ENCODE measurements around the gene CDK5RAP1.

CDK5RAP1 gene

DNA sequence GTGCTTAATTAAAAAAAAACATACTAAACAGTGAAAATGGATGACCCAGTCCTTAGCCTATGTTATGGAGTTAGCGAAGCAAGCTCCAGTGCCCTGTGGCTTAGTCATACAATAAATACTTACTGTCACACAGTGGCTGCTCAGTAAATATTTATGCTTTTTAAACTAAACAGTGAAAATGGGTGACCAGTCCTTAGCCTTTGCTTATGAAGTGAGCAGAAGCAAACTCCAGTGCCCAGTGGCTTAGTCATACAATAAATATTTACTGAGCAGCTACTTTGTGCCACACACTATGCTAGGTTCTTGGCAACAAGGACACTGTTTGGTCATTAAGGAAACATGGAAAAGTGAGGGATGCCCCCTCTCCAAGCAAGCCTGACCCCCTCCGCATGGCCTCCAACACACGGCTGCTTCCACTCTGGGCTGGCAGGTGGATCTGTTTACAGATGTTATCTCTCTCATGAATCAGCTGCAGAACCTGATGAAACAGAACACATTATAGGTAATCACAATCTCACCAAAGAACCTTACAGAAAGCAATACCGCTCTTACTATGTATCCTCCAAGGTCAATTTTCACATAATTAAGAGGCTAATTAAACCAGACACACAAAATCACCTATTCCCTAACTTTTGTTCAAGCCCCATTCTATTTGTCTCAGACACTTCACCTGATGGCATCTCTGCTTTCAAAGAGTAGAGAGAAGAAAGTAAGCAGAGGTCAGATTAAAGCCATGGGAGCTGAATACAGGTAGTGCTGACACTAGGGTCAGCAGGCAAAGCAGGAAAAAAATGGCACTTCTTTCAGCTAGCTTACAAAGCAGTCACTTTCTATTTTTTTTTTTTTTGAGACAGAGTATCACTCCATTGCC, 27.3 kb downstream of the CDK5RAP1 start:
- no peak for DNase-seq

DNA sequence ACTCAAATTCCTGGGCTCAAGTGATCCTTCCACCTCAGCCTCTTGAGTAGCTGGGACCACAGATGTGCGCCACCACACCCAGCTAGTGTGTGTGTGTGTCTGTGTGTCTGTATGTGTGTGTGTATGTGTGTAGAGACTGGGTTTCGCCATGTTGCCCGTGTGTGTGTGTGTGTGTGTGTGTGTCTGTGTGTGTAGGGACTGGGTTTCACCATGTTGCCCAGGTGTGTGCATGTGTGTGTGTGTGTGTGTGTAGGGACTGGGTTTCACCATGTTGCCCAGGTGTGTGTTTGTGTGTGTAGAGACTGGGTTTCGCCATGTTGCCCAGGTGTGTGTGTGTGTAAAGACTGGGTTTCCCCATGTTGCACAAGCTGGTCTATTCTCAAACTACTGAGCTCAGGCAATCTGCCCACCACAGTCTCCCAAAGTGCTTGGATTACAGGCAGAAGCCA, 28.3 kb downstream of the CDK5RAP1 start:
- no peak for DNase-seq

GRCh38 chr20:33370291-33370690, 31.0 kb downstream of the CDK5RAP1 start:
- no peak for DNase-seq

DNA sequence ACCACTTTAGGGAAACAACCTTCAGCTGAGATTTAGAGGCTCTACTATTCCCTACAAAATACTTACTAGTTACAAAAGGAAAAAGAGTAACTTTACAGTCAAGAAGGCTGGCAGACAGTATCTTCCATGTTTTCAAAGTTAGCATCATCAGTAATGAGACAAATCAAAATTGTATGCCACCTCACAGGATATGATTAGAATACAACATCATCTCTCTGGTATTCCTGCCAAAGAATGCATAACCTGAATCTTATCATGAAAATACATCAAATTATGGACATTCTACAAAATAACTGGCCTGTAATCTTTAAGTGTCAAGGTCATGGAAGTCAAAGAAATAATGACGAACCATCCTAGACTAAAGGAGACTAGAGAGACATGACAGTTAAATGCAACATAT, 38.4 kb downstream of the CDK5RAP1 start:
- DNase-seq: no peak

DNA sequence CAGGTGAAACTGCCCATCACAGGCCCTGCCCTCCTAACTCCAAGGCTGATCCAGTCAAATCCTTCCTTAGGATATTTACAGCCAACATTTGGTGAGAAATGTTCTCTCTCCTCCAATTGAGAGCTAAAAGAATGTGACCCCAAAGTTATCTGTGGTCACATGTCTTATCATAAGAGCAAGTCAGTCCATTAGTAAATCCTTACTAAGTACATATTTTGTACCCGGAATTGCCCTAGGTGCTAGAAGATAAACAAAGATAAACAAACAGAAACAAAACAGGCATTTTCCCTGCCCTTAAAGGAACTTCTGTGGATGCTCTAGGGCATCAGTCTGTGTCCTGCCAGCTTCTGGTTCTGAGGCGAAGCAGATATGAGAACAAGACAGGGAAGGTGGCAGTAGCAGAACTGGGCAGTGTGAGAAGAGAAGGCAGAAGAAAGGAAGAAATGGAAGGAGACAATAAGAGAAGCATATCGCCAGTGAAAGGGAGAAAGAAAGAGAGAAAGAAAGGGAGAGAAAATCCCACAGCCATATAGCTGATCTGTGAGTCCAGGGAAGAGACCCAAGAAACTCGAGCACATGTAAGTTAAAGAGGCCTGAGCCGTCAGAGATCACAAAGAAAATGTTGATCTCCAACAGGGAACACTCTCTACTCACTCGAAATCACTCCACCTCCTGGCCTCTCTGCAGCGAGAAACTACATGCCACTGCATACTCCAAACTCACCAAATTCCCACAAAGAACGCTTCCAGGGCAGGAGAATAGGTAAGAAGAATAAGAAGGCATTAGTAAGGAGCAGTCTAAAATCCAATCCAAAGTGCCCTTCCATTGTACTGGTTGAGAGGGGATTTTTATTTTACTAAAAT, 41.7 kb downstream of the CDK5RAP1 start:
- no peak for DNase-seq

DNA sequence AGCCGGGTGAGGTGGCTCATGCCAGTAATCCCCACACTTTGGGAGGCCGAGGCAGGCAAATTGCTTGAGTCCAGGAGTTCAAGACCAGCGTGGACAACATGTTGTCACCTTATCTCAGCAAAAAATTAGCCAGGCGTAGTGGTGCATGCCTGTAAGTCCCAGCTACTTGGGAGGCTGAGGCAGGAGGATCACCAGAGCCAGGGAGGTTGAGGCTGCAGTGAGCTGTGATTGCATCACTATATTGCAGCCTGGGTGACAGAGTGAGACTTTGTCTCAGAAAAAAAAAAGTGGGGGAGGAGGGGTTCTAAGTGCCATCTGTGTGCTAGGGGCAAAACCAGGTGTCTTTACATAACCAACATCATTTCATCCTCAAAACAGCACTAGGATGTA, 48.3 kb downstream of the CDK5RAP1 start:
- no peak for DNase-seq

DNA sequence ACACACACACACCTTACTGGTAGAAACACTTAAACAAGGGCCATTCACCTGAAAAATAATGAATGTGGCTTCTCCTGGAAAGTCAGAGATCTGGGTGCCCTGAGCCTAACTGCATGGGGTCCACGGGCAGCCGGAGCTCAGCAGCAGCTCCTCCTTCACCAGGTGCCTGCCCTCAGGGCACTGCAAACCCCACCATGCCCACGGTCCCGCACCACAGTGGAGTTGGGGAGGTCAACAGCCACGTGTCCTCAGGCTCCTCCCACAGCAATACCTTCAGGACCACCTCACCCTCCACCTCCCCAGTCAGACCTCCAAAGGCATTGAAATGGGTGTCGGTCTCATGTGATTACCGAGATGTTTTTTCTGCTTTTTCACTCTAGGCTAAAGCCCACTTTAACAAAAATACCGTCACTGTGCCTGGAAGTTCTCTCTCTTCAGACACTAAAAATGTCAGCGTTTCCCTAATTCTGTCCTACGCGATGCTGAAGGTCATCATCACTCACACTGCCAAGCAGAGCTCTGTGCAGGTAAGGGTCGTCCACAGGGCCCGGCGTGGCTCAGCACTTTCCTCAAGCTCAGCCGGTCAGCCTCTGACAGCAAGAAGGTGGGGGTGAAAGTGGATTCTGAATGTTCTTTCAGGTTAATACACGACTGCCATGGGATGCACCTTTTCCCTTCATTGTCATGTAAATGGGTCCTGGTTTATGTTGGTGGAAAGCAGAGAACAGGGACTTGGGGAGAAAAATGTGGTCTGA, 48.9 kb downstream of the CDK5RAP1 start:
- no peak for DNase-seq

GRCh38 chr20:33351696-33352095, 49.6 kb downstream of the CDK5RAP1 start:
- no peak for DNase-seq

DNA sequence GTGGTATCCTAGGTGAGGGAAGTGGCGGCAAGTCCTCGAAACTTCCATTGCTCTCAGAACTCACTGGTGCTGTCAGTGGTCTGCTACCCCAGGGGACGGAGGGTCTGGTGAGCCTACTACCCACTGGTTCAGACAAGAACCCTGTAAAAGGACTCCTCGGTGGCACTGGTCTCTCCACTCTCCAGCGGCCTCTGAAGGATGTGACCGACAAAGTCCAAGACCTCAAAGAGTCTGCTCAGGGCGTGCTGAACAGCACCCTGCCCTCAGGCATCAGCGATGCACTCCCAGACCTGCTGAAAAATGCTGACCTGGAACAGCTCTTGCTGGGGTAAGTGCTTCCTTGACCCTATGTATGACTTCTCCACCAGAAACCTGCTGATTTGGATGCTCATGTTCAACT, 51.8 kb downstream of the CDK5RAP1 start:
- no peak for DNase-seq

- DNase-seq: no peak
Measured at GRCh38 chr20:33348136-33348937, 53.0 kb downstream of the CDK5RAP1 start.

GRCh38 chr20:33345342-33345741, 56.0 kb downstream of the CDK5RAP1 start:
- DNase-seq: no peak

GRCh38 chr20:33343521-33343920, 57.8 kb downstream of the CDK5RAP1 start:
- DNase-seq: no peak

DNA sequence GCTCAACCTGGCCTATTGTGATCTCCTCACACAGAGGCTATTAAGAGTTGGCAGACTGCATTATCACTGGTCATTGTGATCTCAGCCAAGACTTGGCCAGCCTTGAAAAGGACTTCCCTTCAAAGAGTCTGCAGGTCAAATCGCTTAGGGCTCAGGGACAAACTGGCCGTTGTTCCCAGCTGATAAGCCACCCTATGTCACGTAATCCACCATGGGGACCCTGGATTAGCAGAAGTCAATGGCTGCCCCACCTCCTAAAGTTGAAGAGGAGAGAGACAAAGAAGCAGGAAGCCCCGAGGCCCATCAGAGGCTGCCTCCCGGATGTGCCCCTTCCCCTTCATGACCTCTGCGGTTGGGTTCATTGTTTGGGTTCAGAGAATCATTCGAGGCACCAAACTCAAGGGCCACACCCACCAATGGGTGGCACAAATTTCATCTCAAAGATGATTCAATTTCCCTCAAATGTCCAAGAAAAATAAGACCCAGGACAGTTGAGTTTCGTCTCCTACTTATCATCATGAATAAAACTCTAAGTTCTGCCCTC, 61.7 kb downstream of the CDK5RAP1 start:
- DNase-seq: no peak

DNA sequence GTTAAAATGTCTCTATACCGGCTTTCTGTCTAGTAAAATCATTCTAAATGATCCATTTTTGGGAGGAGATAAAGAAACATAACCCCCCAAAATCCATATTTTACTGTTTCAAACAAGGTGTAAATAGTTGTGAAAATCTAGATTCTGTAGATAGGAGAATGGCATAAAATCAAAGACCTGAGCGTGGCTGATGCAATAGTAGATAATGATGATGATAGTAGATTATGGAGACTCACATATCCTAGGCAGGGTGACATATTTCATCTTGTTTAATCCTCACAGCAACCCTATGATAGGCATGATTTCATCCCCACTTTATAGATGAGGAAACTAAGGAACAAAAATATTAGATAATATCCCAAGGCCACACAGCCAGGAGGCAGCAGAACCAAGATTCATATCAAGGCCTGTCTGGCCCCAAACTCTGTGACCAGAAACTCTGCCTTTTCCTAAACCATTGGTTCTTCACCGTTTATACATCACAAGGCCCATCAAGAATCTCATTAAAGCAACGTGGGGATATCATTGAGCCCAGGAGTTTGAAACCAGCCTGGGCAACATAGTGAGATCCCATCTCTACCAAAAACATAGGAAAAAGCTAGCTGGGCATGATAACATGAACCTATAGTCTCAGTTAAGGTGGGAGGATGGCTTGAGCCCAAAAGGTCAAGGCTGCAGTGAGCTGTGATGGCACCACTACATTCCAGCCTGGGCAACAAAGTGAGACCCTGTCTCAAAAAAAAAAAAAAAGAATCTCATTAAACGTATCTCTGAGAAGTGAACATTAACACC, 62.7 kb downstream of the CDK5RAP1 start:
- DNase-seq: no peak

DNA sequence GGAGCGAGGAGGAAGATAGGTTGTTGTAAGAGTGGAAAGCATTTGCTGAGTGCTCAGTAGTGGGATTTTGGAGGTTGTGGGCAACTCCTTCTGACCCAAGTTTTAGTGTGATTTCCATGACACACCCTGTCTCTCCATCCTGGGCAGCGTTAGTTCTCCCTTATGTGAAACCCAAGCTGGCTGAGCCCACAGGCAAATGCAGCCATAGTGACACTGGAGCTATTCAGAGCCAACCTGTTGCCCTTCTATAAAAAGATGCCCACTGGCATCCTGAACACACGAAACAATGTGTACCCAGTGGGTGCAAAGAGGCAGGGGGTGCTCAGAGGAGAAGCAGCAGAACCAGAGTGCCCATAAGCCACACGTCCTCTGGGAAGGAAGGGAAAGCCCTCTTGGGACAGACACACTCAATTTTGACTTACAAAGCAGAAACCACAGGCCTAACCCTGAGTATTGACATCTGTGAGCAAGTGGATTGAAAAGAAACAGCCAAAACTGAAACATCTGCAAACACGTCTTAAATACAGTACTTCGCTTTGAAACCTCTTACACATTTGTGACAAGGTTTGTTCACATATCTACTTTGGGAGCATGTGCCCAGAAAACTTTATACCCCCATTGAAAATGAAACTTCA, 63.7 kb downstream of the CDK5RAP1 start:
- no peak for DNase-seq

DNA sequence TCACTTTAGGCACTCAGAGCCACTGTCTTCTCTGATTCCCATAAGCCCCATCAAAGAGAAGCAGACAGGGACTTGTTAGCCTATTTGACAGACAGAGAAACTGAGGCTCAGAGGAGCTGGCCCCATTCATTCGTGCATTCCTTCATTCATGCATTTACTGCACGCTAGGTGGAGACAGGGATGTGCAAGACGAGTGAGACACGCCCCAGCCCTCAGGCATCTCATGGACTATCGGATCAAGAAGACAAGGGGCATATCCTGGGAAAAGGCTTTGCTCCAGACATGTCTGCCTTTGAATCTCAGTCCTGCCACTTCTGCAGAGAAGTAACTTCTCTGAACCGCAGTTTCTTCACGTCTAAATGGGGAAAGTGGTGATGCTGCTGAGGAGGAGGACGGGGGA, 64.2 kb downstream of the CDK5RAP1 start:
- no peak for DNase-seq

DNA sequence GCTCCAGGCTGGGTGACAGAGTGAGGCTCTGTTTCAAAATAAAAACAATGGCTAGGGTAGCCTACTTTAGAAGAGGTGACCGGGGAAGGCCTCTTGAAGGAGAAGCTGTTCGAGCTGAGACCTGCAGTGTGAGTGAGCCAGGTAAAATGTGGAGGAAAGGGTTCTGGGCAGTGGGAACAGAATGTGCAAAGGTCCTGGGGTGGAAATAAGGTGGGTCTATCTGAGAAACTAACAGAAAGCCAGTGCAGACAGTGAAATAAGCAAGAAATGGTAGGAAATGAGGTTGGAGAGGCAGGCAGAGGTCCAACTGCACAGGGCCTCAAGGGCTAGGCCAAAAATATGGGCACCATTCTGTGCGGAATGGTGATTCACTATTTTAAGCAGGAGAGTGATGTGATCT, 64.9 kb downstream of the CDK5RAP1 start:
- DNase-seq: no peak

GRCh38 chr20:33334111-33334510, 67.2 kb downstream of the CDK5RAP1 start:
- DNase-seq: no peak

DNA sequence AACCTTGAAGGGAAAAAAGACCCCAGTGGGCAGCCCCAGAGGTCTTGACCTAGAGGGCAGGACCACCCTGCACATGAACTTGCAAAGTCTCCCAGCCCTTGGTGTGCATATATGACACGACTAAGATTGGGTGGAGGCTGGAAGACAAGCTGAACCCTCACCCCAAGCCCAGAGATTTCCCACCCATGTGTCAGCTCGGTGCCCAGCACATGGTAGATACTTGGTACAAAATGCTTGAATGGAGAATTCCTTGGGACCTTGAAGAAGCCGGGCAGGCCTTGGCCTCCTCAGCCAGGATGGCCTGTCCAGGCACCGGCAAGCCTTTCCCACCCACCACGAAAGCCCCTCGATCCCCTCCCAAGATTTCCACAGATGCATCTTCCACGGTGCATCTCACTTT, 67.7 kb downstream of the CDK5RAP1 start:
- DNase-seq: no peak

DNA sequence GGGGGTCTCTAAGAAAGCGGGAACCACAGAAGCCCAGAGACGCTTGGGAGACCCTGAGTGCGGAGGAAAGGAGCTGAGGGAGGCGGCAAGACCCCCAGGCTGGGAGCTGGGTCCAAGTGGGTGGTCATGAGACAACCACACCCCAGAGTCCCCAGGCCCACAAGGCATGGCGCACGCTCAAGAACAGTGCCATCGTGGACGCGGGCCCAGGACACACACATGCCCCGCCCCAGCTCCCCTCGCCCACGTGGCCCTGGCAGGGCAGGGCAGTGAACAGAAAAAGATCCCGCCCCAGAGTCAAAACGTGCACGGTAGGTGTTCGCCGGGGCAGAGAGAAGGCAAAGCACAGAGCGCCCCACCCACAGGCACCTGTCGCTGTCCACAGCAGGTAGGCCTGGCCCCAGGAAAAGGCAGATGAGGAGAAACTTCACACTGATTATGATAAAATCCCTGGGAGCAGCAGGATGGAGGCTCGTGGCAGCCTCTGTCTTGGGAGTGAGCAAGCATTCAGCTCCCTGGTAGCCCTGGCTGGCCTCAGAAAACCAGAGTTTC, 68.3 kb downstream of the CDK5RAP1 start:
- no peak for DNase-seq

Measured in NCI-H1048 (cell line).